Neural cell (in vitro differentiated cells): Measurements from ENCODE around the gene BCL2. TPM values are rescaled to one million over a fixed set of nuclear protein-coding genes. Genes with fewer than 3 reads are reported as not detected.

Source experiments
- H2AFZ ChIP-seq: fragments of 200-600, 300-800 bp; sonication (generic), shearing (Covaris generic); 2 replicates; pipeline ENCODE4 v1.6.0; 2014; ENCODE audit warnings: low read depth, mild to moderate bottlenecking, antibody characterized with exemption, low read length, moderate library complexity
- H3F3A ChIP-seq: fragments of 200-600 bp; shearing (Covaris generic); 2 replicates; pipeline ENCODE4 v1.6.1; 2016; ENCODE audit warnings: mild to moderate bottlenecking, moderate library complexity, mixed read lengths, antibody characterized with exemption, low read length; ENCODE audit not compliant: insufficient read depth, poor library complexity, severe bottlenecking
- H3K27ac ChIP-seq: fragments of 200-600, 300-800 bp; sonication (generic), shearing (Covaris generic); 2 replicates; pipeline ENCODE4 v1.5.1; 2014; ENCODE audit warnings: mild to moderate bottlenecking, low read length, moderate library complexity
- H3K27me3 ChIP-seq: fragments of 300-800, 200-600 bp; sonication (generic), shearing (Covaris generic); 2 replicates; pipeline ENCODE4 v1.6.0; 2014; ENCODE audit warnings: mild to moderate bottlenecking, low read depth, low read length, moderate library complexity; ENCODE audit not compliant: insufficient read depth
- H3K36me3 ChIP-seq: fragments of 300-800, 200-600 bp; sonication (generic), shearing (Covaris generic); 2 replicates; pipeline ENCODE4 v1.5.1; 2014; ENCODE audit warnings: mild to moderate bottlenecking, antibody characterized with exemption, low read length, moderate library complexity; ENCODE audit not compliant: insufficient read depth
- H3K4me2 ChIP-seq: fragments of 300-800, 200-600 bp; sonication (generic), shearing (Covaris generic); 2 replicates; pipeline ENCODE4 v1.6.0; 2014; ENCODE audit warnings: mild to moderate bottlenecking, low read length
- H3K4me3 ChIP-seq: fragments of 300-800, 200-600 bp; sonication (generic), shearing (Covaris generic); 2 replicates; pipeline ENCODE4 v1.5.1; 2014; ENCODE audit warnings: mild to moderate bottlenecking, low read length, moderate library complexity
- H3K79me2 ChIP-seq: fragments of 200-600 bp; shearing (Covaris generic); replicated peaks from 2 replicates; pipeline ENCODE4 v1.6.0; 2014; ENCODE audit warnings: mild to moderate bottlenecking, low read length, moderate library complexity; ENCODE audit not compliant: insufficient read depth
- H3K9ac ChIP-seq: fragments of 300-800, 200-600 bp; sonication (generic), shearing (Covaris generic); 2 replicates; pipeline ENCODE4 v1.6.1; 2016; ENCODE audit warnings: mild to moderate bottlenecking, low read length, mixed read lengths
- H3K9me2 ChIP-seq: fragments of 200-600 bp; shearing (Covaris generic); 2 replicates; pipeline ENCODE4 v1.6.1; 2016; ENCODE audit warnings: mild to moderate bottlenecking, low read length, mixed read lengths; ENCODE audit not compliant: insufficient read depth
- H3K9me3 ChIP-seq: fragments of 200-600, 300-800 bp; sonication (generic), shearing (Covaris generic); 2 replicates; pipeline ENCODE4 v1.6.1; 2016; ENCODE audit warnings: mild to moderate bottlenecking, mixed run types, low read length, moderate library complexity, mixed read lengths
- H4K20me1 ChIP-seq: fragments of 200-600 bp; shearing (Covaris generic); 2 replicates; pipeline ENCODE4 v1.6.1; 2016; ENCODE audit warnings: mild to moderate bottlenecking, mixed run types; ENCODE audit not compliant: insufficient read depth
- EP300 ChIP-seq: fragments of 450-650 bp; conservative IDR thresholded peaks from 2 replicates; pipeline ENCODE4 v1.6.1; 2014; ENCODE audit warnings: antibody characterized with exemption, mild to moderate bottlenecking, moderate library complexity; ENCODE audit not compliant: poor library complexity, severe bottlenecking
- EZH2 ChIP-seq: fragments of 200-600, 300-800 bp; shearing (Covaris generic), sonication (generic); IDR thresholded peaks from 2 replicates; pipeline ENCODE4 v1.6.1; 2014; ENCODE audit warnings: antibody characterized with exemption, low read length, borderline replicate concordance, mild to moderate bottlenecking; ENCODE audit not compliant: insufficient read depth, poor library complexity, severe bottlenecking
- MXI1 ChIP-seq: fragments of 450-650 bp; conservative IDR thresholded peaks from 2 replicates; pipeline ENCODE4 v1.6.1; 2014; ENCODE audit warnings: antibody characterized with exemption, mild to moderate bottlenecking; ENCODE audit not compliant: poor library complexity, severe bottlenecking
- POLR2AphosphoS5 ChIP-seq: IDR thresholded peaks from 2 replicates; pipeline ENCODE4 v1.6.1; 2012
- RAD21 ChIP-seq: fragments of 450-650 bp; conservative IDR thresholded peaks from 2 replicates; pipeline ENCODE4 v1.6.1; 2014; ENCODE audit warnings: antibody characterized with exemption, mild to moderate bottlenecking, moderate library complexity
- SMC3 ChIP-seq: fragments of 450-650 bp; conservative IDR thresholded peaks from 2 replicates; pipeline ENCODE4 v1.6.1; 2014; ENCODE audit warnings: antibody characterized with exemption, mild to moderate bottlenecking, moderate library complexity; ENCODE audit not compliant: poor library complexity
- TAF1 ChIP-seq: IDR thresholded peaks from 2 replicates; pipeline ENCODE4 v1.6.1; 2012; ENCODE audit warnings: low read depth
- polyA plus RNA-seq: library from polyadenylated mRNA; depleted of rRNA; stranded (reverse); fragments of >200 nt; gene quantifications from 2 replicates; pipeline ENCODE4 v1.2.3, GENCODE V29; 2014
- TF ChIP-seq, protein P1 (sequence below): IDR thresholded peaks from 2 replicates; pipeline ENCODE4 v1.6.1; 2012; ENCODE audit warnings: borderline replicate concordance
- TF ChIP-seq, protein P2 (sequence below): fragments of 450-650 bp; IDR thresholded peaks from 2 replicates; pipeline ENCODE4 v1.5.1; 2014; ENCODE audit warnings: antibody characterized with exemption, mild to moderate bottlenecking, moderate library complexity; ENCODE audit not compliant: poor library complexity, severe bottlenecking

Gene BCL2
- polyA plus RNA-seq, 1 donor from 2014 or later, result 3.4 TPM

DNA sequence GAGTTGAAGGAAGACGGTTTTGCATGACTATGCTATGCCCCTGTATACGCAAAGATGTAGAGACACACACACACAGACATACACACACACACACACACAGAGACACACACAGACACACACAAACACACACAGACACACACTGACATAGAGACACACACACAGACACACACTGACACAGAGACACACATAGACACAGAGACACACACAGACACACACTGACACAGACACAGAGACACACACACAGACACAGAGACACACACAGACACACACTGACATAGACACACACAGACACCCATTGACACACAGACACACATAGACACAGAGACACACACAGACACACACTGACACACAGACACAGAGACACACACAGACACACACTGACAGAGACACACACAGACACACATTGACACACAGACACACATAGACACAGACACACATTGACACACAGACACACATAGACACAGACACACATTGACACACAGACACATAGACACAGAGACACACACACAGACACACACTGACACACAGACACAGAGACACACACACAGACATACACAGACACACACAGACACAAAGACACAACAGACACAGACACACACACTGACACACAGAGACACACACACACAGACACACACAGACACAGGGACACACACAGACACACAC is 121.3 kb downstream of the BCL2 start:
- Histone ChIP-seq H3K4me2 (no peak overlapping the region), H3K36me3 (no peaks in the 10 kb centered on the region), H2AFZ (no peak overlapping the region), H3K4me3 (no peak overlapping the region), H3K27ac (no peak overlapping the region), H4K20me1 (no peaks in the 10 kb centered on the region), H3K9me3 (no peaks in the 10 kb centered on the region), H3K79me2 (no peaks in the 10 kb centered on the region), H3K9me2 (no peaks in the 10 kb centered on the region), H3F3A (no peaks in the 10 kb centered on the region), H3K27me3 (no peaks in the 10 kb centered on the region), H3K9ac (no peak overlapping the region)
- no peak for TF ChIP-seq RAD21
- TF ChIP-seq EZH2, result no peak
- no peak for TF ChIP-seq POLR2AphosphoS5
- TF ChIP-seq, protein P1, sequence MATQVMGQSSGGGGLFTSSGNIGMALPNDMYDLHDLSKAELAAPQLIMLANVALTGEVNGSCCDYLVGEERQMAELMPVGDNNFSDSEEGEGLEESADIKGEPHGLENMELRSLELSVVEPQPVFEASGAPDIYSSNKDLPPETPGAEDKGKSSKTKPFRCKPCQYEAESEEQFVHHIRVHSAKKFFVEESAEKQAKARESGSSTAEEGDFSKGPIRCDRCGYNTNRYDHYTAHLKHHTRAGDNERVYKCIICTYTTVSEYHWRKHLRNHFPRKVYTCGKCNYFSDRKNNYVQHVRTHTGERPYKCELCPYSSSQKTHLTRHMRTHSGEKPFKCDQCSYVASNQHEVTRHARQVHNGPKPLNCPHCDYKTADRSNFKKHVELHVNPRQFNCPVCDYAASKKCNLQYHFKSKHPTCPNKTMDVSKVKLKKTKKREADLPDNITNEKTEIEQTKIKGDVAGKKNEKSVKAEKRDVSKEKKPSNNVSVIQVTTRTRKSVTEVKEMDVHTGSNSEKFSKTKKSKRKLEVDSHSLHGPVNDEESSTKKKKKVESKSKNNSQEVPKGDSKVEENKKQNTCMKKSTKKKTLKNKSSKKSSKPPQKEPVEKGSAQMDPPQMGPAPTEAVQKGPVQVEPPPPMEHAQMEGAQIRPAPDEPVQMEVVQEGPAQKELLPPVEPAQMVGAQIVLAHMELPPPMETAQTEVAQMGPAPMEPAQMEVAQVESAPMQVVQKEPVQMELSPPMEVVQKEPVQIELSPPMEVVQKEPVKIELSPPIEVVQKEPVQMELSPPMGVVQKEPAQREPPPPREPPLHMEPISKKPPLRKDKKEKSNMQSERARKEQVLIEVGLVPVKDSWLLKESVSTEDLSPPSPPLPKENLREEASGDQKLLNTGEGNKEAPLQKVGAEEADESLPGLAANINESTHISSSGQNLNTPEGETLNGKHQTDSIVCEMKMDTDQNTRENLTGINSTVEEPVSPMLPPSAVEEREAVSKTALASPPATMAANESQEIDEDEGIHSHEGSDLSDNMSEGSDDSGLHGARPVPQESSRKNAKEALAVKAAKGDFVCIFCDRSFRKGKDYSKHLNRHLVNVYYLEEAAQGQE, result no peak
- TF ChIP-seq EP300, result no peak
- TF ChIP-seq, protein P2, sequence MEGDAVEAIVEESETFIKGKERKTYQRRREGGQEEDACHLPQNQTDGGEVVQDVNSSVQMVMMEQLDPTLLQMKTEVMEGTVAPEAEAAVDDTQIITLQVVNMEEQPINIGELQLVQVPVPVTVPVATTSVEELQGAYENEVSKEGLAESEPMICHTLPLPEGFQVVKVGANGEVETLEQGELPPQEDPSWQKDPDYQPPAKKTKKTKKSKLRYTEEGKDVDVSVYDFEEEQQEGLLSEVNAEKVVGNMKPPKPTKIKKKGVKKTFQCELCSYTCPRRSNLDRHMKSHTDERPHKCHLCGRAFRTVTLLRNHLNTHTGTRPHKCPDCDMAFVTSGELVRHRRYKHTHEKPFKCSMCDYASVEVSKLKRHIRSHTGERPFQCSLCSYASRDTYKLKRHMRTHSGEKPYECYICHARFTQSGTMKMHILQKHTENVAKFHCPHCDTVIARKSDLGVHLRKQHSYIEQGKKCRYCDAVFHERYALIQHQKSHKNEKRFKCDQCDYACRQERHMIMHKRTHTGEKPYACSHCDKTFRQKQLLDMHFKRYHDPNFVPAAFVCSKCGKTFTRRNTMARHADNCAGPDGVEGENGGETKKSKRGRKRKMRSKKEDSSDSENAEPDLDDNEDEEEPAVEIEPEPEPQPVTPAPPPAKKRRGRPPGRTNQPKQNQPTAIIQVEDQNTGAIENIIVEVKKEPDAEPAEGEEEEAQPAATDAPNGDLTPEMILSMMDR, result no peak
- TF ChIP-seq TAF1, result no peak
- TF ChIP-seq MXI1, result no peak

DNA sequence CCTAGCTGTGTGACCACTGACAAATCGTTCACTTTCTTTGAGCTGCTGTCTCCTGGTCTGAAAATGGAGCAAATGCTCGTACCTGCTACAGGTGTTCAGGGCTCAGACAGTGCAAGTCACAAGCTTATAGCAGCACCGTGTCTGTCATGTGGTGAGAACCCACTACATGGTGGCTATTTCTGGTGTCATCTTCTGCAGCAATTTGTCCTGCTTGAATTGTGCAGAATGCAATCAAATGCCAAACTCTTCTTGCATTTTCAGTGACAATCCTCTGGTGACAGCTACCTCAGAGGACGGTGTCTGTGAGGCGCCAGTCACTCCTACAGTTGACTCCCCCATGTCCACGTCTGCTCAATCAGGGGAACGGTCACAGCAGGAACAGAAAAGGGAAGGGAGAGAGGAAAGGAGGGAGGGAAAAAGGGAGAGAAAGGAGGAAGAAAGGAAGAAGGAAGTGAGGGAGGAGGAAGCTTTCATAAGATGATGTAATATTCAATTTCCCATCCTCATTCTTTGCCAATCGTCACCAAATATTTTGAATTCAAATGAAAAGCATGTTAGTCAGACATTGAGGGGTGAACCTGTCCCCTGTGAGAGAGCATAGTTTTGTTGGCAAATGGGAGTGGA is 122.2 kb downstream of the BCL2 start:
- Histone ChIP-seq H3K4me3 (no peak overlapping the region), H3K4me2 (no peak overlapping the region), H3K9ac (no peak overlapping the region), H3K9me2 (no peaks in the 10 kb centered on the region), H2AFZ (no peak overlapping the region), H3K27ac (no peak overlapping the region), H3K36me3 (no peaks in the 10 kb centered on the region), H3K79me2 (no peaks in the 10 kb centered on the region), H4K20me1 (no peaks in the 10 kb centered on the region), H3F3A (no peaks in the 10 kb centered on the region), H3K9me3 (no peaks in the 10 kb centered on the region), H3K27me3 (no peaks in the 10 kb centered on the region)
- no peak for TF ChIP-seq MXI1
- no peak for TF ChIP-seq EZH2
- no peak for TF ChIP-seq TAF1
- TF ChIP-seq, protein P1, result no peak
- TF ChIP-seq POLR2AphosphoS5, result no peak
- no peak for TF ChIP-seq EP300
- TF ChIP-seq RAD21, result no peak
- no peak for TF ChIP-seq SMC3
- TF ChIP-seq, protein P2, result no peak
